T47D (cell line): ENCODE measurements around the gene TMEM123.
A peak's percentile ranks its signal among the peaks of the same experiment; 100 is the strongest.
"Not testable (repeated sequence)": the region's sequence is repeated elsewhere in the genome, so short reads cannot be mapped to it uniquely, and the experiment has no call there.

ENCODE experiments used
- DNase-seq, 2 experiments: peaks; one replicate each; pipeline versions ENCODE4 v3.0.0 to v3.0.0-alpha.2; 2011 to 2012; ENCODE audit warnings: low read depth in 1 of 2, low spot score in 1 of 2
- JUND ChIP-seq: IDR thresholded peaks from 2 replicates; pipeline ENCODE4 v1.6.1; 2012; ENCODE audit warnings: low read depth
- in situ Hi-C: cut with HindIII; loops from 2 replicates; pipeline ENCODE4 v1.10.0; 2016; ENCODE audit warnings: low sequenced_read_pairs, low pct_unique_long_range_greater_than_20kb

TMEM123 gene

DNA sequence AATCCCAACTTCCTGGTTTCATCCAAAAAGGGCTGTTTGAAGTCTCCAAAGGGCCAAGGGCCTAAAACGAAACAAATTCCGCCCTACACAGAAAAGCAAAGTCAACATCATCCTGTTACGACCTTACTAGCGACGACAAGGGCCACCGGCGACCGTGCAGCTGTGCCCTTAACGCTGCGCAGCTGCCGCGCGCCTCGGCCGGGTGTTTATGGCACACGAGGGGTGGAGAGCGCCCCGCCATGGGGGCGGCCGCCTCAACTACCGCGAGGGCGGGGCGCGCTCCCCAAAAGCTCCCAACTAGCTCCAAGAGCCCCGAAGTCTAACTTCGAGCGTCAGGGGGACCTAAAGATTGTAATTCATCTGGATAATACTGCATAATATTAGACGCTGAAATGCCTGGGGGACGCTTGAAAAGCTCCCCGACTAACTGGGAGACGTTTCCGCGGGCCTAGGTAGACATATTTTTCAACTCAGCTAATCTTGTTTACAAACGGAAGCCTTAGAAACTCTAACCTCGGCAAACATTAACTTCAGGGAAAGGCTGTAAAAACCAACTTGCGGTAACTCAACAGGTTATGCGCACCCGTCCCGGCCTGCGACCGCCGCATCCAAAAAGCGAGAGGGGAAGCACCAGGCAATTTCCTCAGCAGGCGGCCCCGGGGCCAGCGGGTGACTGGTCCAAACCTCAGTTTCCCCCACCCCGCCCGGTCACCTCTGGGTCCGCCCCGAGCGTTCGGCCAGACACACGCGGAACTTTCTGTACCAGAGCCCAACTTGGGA is 694 bp downstream of the TMEM123 start:
- peak; percentile 49 to 70 for DNase-seq
- TF ChIP-seq JUND, result no peak
- in situ Hi-C loops, result no loop called here

DNA sequence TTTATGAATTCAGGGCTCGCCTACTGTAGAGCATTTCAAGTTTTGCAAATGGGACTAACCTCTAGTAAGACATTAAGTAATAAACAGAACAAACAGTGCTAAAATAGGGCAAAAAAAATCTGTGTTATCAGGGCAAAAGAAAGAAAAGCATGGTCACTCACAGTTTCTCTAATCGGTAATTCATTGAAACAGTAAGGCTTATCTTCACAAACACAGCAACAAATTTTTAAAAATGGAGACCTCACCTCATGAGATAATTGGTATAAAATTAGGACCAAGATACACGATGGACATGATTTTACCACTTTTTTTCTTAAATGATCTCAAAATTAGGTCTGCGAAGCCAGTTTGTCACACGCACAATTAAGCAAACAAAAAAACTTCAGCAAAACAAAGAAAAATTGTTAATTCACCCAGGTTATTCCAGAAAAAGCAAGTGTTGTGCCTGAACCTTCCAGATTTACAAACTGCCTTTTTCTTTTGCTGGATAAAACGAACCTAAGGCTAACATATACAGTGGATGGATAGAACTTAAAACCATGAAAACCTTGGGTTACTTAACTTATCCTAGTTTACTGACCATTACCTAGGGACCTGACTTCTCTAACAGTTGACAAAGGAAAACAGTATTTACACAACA is 1.4 kb downstream of the TMEM123 start:
- no peak for TF ChIP-seq JUND
- DNase-seq, result no peak
- in situ Hi-C loops, result no loop called here

DNA sequence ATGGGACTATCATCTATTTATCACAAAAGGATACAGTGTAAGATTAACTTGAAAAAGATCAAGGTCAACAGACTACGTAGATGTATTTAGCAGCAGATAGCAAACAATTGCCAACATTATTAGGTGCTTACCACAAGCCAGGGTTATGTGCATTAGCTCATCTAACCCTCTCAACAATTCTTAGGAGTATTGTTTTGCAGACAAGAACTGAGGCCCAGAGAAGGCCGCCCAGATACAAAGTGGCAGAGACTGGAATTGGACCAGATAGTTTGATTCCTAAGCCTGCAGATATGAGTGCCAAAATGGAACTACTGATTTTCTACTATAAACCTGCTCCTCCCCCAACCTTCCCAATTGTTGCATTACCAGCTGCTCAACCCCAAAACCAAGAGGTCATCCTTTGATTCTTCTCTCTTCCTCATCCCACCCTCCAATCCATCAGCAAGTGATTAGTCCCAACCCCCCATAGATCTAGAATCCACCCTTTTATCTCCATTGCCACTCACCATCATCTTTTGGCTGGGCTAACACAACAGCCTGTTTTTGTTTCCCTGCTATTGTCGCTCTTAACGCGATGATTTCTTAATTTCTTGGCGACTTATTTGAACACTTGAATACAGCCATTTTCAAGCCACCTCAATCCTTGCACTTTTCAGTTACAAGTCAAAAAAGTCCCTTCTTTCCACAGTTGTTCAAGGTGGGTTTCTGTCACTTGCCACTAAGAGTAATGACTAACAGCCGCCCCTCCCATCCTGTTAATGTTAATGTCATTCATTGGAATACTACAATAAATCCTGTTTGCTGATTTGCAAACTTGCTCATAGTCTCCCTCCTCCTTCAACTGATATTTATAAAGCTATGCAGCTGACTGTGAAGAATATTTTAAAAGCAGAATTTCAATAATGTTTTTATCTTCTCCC is 2.7 kb downstream of the TMEM123 start:
- TF ChIP-seq JUND, result no peak
- DNase-seq, result no peak
- in situ Hi-C loops, result no loop called here

DNA sequence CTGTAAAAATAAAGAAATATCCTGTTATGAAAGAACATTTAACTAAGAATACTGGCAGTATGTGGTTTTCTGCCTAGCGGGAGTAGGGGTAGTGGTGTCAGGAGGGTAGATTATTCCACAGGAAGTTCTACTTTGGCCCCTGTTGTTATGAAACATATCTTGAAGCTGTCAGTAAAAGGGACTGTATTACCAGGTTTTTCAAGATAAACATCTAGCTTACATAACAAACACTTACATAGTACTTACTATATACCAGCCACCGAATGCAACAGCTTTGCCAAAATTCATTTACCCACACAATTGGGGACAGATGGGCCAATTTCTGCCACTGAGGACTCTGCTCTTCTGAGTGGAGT is 3.7 kb downstream of the TMEM123 start:
- DNase-seq, result no peak

DNA sequence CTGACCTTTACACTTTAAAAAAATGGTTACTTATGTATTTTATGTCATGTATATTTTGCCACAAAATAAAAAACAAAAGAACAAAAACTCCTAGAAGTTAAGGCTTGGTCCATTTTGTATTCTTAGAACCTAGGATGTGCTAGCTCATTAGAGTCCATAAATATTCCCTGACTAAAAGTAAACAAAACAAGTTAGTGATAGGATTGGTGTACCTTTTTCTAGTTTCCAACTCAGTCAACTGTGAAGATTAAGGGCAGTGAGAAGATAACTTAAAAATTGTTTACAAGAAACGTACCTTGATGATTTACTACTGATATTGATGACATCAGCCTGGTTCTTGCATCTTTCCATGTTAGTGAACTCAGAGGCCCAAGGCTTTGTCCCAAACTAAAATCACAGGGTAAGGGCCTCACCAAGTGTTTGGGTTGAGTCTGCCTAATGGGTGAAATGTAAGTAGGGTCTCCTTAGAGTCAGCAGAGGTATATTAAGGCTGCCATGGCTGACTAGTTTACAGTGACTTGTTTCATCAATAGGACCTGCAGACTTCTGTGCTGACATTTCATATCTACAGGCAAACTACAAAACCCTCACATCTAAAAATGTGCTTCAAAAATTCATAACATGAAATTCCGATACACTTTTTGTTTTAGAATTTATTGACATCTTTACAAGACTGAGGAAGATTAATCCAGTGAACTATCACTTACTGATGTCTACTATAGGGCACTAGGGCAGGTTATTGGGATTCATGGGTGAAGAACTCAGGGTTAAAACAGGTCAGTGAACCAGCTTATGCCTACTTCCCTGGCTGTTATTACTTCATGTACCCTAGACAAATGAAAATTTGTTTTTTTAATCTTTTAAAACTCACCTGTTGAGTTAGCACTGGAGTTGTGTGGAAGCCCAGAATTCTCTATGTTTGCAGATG is 4.4 kb downstream of the TMEM123 start:
- TF ChIP-seq JUND, result no peak
- DNase-seq, result no peak
- in situ Hi-C loops, result no loop called here

More for the DNA sequence above, 3.7 kb downstream of the TMEM123 start:
- TF ChIP-seq JUND, result no peak
- in situ Hi-C loops, result no loop called here

DNA sequence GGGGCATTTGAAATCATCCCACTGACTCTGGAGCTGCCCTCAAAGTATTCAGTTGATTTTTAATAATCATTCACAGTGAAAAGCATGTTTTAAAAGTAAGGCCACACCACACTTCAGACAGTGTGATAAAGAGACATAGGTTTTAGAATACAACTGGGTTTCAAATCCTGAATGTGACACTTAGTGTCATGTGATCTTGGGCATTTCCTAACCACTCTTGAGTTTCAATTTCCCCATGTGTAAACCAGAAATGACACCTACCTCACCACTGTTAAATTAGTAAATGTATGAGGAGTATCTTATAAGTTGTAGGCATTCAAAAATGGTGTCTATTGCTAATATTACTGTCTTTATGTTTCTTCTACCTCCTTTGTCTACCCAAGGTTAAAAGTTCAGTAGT is 5.4 kb downstream of the TMEM123 start:
- TF ChIP-seq JUND, result no peak
- in situ Hi-C loops, result no loop called here
- DNase-seq, result no peak

DNA sequence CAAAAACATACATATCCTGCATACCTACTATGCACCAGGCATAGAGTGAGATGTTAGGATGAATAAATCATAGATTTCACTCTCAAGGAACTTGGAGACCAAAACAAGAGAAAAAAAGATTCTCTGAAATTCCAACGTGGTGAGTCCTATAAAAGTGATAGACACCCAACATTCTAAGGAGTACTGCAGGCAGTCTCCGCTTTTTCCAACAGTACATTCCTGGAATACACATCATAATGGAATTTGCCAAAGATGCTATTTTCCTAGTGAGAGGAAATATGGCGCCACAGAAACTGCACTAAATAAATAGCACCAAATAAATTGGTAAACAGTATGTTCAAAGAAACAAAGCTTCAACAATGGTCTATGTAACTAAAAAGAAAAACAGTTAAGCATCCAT is 6.0 kb downstream of the TMEM123 start:
- DNase-seq, result no peak
- in situ Hi-C loops, result no loop called here
- no peak for TF ChIP-seq JUND

DNA sequence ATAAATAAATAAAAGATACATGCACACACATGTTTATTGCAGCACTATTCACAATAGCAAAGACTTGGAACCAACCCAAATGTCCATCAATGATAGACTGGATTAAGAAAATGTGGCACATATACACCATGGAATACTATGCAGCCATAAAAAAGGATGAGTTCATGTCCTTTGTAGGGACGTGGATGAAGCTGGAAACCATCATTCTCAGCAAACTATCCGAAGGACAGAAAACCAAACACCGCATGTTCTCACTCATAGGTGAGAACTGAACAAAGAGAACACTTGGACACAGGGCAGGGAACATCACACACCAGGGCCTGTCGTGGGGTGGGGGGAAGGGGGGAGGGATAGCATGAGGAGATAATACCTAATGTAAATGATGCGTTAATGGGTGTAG is 7.9 kb downstream of the TMEM123 start:
- DNase-seq, in situ Hi-C loops: not testable (repeated sequence)

DNA sequence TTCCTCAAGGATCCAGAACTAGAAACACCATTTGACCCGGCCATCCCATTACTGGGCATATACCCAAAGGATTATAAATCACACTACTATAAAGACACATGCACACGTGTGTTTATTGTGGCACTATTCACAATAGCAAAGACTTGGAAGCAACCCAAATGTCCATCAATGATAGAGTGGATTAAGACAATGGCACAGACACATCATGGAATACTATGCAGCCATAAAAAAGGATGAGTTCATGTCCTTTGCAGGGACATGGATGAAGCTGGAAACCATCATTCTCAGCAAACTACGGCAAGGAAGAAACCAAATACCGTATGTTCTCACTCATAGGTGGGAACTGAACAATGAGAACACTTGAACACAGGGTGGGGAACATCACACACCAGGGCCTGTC is 8.4 kb downstream of the TMEM123 start:
- DNase-seq, in situ Hi-C loops: not testable (repeated sequence)

DNA sequence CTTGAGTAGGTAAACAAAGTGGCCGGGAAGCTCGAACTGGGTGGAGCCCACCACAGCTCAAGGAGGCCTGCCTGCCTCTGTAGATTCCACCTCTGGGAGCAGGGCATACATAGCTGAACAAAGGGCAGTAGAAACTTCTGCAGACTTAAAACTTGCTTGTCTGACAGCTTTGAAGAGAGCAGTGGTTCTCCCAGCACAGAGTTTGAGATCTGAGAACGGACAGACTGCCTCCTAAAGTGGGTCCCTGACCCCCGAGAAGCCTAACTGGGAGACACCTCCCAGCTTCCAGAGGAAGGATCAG is 13.6 kb downstream of the TMEM123 start:
- DNase-seq, in situ Hi-C loops: not testable (repeated sequence)

DNA sequence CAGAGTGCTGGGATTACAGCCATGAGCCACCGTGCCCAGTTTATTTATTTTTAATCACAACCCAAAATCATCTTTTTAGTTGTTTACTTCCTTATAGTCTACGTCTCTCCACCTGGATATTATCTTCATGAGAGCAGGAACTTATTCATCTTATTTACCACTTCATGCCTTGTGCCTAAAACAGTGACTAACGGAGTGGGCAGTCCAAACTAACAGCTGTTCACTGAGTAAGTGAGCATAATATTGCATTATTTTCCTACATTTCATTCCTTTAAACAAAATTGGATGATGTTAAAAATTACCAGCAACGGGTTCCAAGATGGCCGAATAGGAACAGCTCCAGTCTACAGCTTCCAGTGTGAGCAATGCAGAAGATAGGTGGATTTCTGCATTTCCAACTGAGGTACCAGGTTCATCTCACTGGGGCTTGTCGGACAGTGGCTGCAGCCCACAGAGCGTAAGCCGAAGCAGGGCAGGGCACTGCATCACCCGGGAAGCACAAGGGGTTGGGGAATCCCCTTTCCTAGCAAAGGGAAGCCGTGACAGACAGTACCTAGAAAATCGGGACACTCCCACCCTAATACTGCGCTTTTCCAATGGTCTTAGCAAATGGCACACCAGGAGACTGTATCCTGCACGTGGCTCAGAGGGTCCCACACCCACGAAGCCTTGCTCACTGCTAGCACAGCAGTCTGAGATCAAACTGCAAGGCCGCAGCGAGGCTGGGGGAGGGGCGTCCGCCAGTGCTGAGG is 14.1 kb downstream of the TMEM123 start:
- TF ChIP-seq JUND, result no peak
- in situ Hi-C loops, result no loop called here
- DNase-seq, result no peak

DNA sequence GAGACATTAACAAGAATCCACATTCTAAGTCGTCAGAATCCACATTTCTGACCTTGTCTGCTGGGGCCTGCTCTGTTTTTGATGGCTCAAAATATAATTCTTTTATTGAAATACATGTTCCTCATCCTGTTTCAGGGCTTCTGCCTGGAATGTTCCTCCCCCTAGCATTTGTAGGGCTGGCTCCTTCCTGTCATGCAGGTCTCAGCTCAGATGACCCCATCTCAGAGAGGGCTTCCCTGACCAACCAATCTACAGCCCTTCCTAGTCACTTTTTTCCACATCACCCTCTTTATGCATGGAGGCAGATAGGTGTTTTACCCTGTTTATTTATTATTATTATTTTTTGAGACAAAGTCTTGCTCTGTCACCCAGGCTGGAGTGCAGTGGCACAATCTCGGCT is 14.8 kb downstream of the TMEM123 start:
- in situ Hi-C loops, result no loop called here
- DNase-seq, result no peak
- TF ChIP-seq JUND, result no peak
